ENCODE measurements around the gene UBAC2. TPM values are rescaled to one million over a fixed set of nuclear protein-coding genes. Genes with fewer than 3 reads are reported as not detected.
A peak's percentile ranks its signal among the peaks of the same experiment; 100 is the strongest.

Gene UBAC2
- total and polyA plus RNA-seq, 4 donors, result 32.9 to 42.3 (median 35.3) TPM

DNA sequence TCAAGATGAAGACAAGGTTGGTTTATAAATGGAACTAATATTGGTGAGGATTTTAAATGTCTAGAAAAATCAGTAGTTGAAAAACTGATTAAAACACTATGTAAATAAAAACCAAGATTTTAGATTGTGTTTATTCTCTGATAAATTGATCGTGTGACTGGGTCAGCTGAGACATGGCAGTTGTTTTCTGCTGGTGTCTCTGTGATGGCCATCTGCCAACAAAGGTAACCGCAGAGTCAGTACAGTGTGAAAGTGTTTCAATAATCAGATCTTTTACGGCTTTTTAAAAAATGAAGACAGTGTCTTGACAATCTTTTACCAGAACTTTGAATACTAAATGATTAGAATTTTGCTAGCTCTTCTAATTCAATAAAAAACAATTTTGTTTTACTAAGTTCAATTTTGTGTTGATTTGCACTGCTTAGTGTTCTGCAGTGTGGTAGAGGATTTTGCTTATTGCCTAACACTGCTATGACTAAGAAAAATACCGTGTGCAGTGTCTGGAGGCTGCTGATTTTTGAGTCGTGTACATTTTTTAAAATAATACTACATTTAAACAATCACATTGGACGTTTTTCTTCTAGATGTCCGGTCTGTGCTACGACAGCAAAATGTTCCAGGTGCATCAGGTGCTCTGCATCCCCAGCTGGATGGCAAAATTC is 139.2 kb downstream of the UBAC2 start:
- H3K36me3 ChIP-seq (ENCODE audit: control insufficient read depth in 4 of 4, insufficient read depth in 3 of 4, low read depth in 1 of 4, low read length in 3 of 4), result peaks cover 7 to 24% (median 20%) of the 10 kb centered on the region in 4 donors
- H3K9ac ChIP-seq (ENCODE audit: low read depth in 1 of 2, low read length in 2 of 2), result no peak overlapping the region
- peaks cover 0 to 7% (median 1%) of the 10 kb centered on the region in 4 donors for H3K4me1 ChIP-seq (ENCODE audit: control insufficient read depth in 4 of 4, insufficient read depth in 4 of 4, low read length in 3 of 4)
- 54% methylated on average over 8 of the region's 8 CpGs for WGBS
- no peaks in the 10 kb centered on the region for H3K9me3 ChIP-seq (ENCODE audit: control insufficient read depth in 4 of 4, low read length in 3 of 4)
- H3K4me3 ChIP-seq (ENCODE audit: low read depth in 1 of 3, low read length in 3 of 3), result no peak overlapping the region
- no peak for TF ChIP-seq RXRA (IDR thresholded peaks at IDR 0.05)
- TF ChIP-seq JUND (IDR thresholded peaks at IDR 0.05), result no peak
- peak in 1 of 2 donors; percentile 12 for TF ChIP-seq HNF4A (conservative IDR thresholded peaks at IDR 0.05)
- DNase-seq (ENCODE audit: low spot score), result no peak
- H3K27ac ChIP-seq (ENCODE audit: low read depth in 1 of 2, low read length in 2 of 2), result no peak overlapping the region
- H3K27me3 ChIP-seq (ENCODE audit: control insufficient read depth in 4 of 4, insufficient read depth in 4 of 4, low read length in 3 of 4), result no peaks in the 10 kb centered on the region

DNA sequence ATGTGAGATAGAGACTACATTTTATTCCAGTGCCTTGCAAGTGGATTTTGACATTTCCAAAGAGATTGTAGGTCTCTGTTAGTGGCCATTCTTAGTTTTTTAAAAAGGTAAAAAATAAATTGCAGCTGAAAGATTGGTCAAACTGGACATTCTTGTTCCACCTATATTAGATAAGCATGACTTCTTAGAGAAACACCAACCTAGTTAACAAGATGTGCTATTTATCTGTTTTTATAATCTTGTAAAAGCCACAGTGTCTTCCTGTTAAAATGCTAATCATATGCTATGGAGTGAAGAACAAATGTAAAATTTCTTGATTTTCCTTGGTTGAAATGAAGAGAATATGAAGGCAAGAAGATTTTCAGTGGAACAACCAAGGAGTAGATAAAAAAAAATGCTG is 140.0 kb downstream of the UBAC2 start:
- Histone ChIP-seq H3K9ac (ENCODE audit: low read depth in 1 of 2, low read length in 2 of 2) (no peak overlapping the region), H3K9me3 (ENCODE audit: control insufficient read depth in 4 of 4, low read length in 3 of 4) (no peaks in the 10 kb centered on the region), H3K4me3 (ENCODE audit: low read depth in 1 of 3, low read length in 3 of 3) (no peak overlapping the region), H3K27me3 (ENCODE audit: control insufficient read depth in 4 of 4, insufficient read depth in 4 of 4, low read length in 3 of 4) (no peaks in the 10 kb centered on the region), H3K4me1 (ENCODE audit: control insufficient read depth in 4 of 4, insufficient read depth in 4 of 4, low read length in 3 of 4) (peaks cover 0 to 7% (median 1%) of the 10 kb centered on the region in 4 donors), H3K36me3 (ENCODE audit: control insufficient read depth in 4 of 4, insufficient read depth in 3 of 4, low read depth in 1 of 4, low read length in 3 of 4) (peaks cover 7 to 24% (median 19%) of the 10 kb centered on the region in 4 donors), H3K27ac (ENCODE audit: low read depth in 1 of 2, low read length in 2 of 2) (no peak overlapping the region)
- no peak for TF ChIP-seq JUND (IDR thresholded peaks at IDR 0.05)
- no peak for TF ChIP-seq NR2F2 (IDR thresholded peaks at IDR 0.05)
- TF ChIP-seq, protein P1, sequence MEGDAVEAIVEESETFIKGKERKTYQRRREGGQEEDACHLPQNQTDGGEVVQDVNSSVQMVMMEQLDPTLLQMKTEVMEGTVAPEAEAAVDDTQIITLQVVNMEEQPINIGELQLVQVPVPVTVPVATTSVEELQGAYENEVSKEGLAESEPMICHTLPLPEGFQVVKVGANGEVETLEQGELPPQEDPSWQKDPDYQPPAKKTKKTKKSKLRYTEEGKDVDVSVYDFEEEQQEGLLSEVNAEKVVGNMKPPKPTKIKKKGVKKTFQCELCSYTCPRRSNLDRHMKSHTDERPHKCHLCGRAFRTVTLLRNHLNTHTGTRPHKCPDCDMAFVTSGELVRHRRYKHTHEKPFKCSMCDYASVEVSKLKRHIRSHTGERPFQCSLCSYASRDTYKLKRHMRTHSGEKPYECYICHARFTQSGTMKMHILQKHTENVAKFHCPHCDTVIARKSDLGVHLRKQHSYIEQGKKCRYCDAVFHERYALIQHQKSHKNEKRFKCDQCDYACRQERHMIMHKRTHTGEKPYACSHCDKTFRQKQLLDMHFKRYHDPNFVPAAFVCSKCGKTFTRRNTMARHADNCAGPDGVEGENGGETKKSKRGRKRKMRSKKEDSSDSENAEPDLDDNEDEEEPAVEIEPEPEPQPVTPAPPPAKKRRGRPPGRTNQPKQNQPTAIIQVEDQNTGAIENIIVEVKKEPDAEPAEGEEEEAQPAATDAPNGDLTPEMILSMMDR (IDR thresholded peaks at IDR 0.05; ENCODE audit: low read depth, low read length, missing input control), result no peak
- TF ChIP-seq RXRA (IDR thresholded peaks at IDR 0.05), result no peak
- TF ChIP-seq FOXA1 (IDR thresholded peaks at IDR 0.05), result no peak
- TF ChIP-seq TAF1 (conservative IDR thresholded peaks at IDR 0.05), result no peak
- no peak for TF ChIP-seq SP1 (IDR thresholded peaks at IDR 0.05)
- no peak for DNase-seq (ENCODE audit: low spot score)

DNA sequence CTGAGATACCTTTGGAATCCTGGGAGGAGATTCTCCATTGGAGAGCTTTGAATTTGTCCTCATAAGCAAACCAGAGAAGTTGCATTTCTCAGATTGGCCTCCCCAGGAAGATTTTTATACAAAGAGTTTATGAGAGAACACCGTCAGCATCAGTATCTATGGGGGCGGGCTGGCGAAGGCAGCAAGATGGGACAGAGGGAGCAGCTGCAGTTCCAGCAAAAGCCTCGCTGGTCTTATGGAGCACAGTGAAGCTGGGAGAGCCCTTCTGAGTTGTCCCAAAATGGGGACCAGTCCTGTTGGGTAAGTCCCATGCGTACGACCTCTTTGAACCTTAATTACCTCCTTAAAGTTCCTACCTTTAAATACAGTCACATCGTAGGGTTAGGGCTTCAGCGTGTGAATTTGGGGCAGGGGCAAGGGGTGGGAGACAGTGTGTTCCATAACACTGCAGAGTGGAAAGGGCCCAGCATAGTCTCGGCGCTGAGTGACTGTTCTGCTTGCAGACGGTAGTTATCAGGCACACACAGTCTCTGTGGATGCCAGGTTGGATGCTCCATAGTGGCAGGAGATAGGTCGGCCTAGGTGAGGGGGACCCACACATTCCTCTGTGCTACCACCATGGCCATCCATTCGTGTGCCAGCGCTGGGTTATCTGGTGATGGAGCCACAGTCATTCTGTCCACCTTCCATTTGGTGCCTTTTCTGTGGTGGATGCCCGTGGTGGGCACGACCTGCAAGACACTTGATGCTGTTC is 141.5 kb downstream of the UBAC2 start:
- peaks cover 0 to 7% (median 1%) of the 10 kb centered on the region in 4 donors for H3K4me1 ChIP-seq (ENCODE audit: control insufficient read depth in 4 of 4, insufficient read depth in 4 of 4, low read length in 3 of 4)
- no peak overlapping the region for H3K9ac ChIP-seq (ENCODE audit: low read depth in 1 of 2, low read length in 2 of 2)
- no peak overlapping the region for H3K4me3 ChIP-seq (ENCODE audit: low read depth in 1 of 3, low read length in 3 of 3)
- H3K36me3 ChIP-seq (ENCODE audit: control insufficient read depth in 4 of 4, insufficient read depth in 3 of 4, low read depth in 1 of 4, low read length in 3 of 4), result peaks cover 7 to 24% (median 21%) of the 10 kb centered on the region in 4 donors
- no peak for TF ChIP-seq SP1 (IDR thresholded peaks at IDR 0.05)
- TF ChIP-seq, protein P2, sequence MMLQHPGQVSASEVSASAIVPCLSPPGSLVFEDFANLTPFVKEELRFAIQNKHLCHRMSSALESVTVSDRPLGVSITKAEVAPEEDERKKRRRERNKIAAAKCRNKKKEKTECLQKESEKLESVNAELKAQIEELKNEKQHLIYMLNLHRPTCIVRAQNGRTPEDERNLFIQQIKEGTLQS (IDR thresholded peaks at IDR 0.05), result no peak
- no peak for TF ChIP-seq NR2F2 (IDR thresholded peaks at IDR 0.05)
- TF ChIP-seq YY1 (IDR thresholded peaks at IDR 0.05), result no peak
- TF ChIP-seq RXRA (IDR thresholded peaks at IDR 0.05), result no peak
- TF ChIP-seq FOXA2 (IDR thresholded peaks at IDR 0.05), result no peak
- TF ChIP-seq, protein P3, sequence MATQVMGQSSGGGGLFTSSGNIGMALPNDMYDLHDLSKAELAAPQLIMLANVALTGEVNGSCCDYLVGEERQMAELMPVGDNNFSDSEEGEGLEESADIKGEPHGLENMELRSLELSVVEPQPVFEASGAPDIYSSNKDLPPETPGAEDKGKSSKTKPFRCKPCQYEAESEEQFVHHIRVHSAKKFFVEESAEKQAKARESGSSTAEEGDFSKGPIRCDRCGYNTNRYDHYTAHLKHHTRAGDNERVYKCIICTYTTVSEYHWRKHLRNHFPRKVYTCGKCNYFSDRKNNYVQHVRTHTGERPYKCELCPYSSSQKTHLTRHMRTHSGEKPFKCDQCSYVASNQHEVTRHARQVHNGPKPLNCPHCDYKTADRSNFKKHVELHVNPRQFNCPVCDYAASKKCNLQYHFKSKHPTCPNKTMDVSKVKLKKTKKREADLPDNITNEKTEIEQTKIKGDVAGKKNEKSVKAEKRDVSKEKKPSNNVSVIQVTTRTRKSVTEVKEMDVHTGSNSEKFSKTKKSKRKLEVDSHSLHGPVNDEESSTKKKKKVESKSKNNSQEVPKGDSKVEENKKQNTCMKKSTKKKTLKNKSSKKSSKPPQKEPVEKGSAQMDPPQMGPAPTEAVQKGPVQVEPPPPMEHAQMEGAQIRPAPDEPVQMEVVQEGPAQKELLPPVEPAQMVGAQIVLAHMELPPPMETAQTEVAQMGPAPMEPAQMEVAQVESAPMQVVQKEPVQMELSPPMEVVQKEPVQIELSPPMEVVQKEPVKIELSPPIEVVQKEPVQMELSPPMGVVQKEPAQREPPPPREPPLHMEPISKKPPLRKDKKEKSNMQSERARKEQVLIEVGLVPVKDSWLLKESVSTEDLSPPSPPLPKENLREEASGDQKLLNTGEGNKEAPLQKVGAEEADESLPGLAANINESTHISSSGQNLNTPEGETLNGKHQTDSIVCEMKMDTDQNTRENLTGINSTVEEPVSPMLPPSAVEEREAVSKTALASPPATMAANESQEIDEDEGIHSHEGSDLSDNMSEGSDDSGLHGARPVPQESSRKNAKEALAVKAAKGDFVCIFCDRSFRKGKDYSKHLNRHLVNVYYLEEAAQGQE (IDR thresholded peaks at IDR 0.05), result no peak
- no peak for TF ChIP-seq TAF1 (conservative IDR thresholded peaks at IDR 0.05)
- TF ChIP-seq EGR1 (IDR thresholded peaks at IDR 0.05; ENCODE audit: low read depth in 2 of 2), result no peak
- TF ChIP-seq RAD21 (IDR thresholded peaks at IDR 0.05), result no peak
- H3K27me3 ChIP-seq (ENCODE audit: control insufficient read depth in 4 of 4, insufficient read depth in 4 of 4, low read length in 3 of 4), result no peaks in the 10 kb centered on the region
- no peak for DNase-seq (ENCODE audit: low spot score)
- 95% methylated on average over 16 of the region's 16 CpGs for WGBS
- H3K9me3 ChIP-seq (ENCODE audit: control insufficient read depth in 4 of 4, low read length in 3 of 4), result no peaks in the 10 kb centered on the region
- H3K27ac ChIP-seq (ENCODE audit: low read depth in 1 of 2, low read length in 2 of 2), result no peak overlapping the region
